ENCODE measurements around the gene BABAM2. TPM values are rescaled to one million over a fixed set of nuclear protein-coding genes. Genes with fewer than 3 reads are reported as not detected.

The BABAM2 gene
- total and polyA plus RNA-seq, 10 of the 15 experiments (the other 5 are each of a cell fraction or from before 2014, with no cell fraction given): 30.7 to 59.9 (median 44.5) TPM

DNA sequence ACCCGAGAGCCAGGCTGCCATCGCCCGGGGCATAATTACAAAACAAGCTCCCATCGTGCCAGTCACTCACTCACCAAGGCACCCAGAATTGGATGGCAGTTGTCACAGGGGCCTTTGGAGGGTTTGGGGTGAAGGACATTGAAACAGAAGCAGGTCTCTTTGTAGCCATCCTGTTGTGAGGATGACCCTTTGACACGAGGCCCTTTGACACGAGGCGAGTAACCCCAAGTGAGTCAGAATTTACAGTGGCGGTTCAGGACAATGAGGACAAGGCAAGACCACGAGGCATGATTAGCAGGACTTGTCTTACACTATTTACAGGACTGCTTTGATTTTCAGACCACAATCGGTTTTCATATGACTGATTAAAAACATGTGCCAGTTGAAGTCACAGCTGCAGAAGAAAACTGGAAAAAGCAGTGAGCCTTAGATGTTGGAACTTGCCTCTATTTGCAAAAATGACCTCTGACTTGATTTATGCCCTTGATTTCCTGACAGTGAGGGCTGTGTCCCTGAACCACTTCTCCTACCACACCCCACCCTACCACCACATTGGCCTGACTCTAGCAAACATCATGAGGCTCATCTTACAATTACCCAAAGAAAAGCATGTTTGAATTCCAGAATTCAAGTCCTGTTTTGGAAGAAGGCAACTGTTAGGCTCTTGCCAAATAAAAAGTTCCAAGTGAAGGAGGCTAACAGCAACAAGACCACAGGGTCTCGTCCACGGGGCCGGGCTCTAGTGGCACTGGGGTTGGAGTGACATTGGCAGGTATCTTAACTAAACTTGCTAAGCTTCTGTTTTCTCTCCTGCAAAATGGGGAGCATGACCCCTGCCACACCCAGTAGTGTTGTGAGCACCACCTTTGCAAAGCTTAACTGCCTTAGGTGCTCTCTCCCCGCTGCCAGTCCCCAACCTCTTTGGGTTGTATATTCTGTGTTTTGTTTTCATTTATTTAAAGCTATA is 437.7 kb downstream of the BABAM2 start:
- no peak for FAIRE-seq
- ChIA-PET POLR2A (no interaction called here), RAD21 (ENCODE audit: unreplicated experiment) (no interaction called here), SMC1A (ENCODE audit: uncharacterized antibody, unreplicated experiment) (no interaction called here), CTCF (interaction anchor here (0.7 kb wide), 1 partner anchor 74 kb away, joined by 3 read pairs; no protein-coding TSS in a partner anchor)
- Histone ChIP-seq H2AFZ (ENCODE audit: control insufficient read depth, low read depth, low read length) (no peak overlapping the region), H4K20me1 (ENCODE audit: control insufficient read depth, insufficient read depth) (no peaks in the 10 kb centered on the region), H3K27me3 (replicated peaks in 1 of 2; ENCODE audit: control insufficient read depth in 2 of 2, insufficient read depth in 2 of 2, low read length in 1 of 2) (no peaks in the 10 kb centered on the region), H3K79me2 (ENCODE audit: control insufficient read depth, insufficient read depth, low read length) (no peaks in the 10 kb centered on the region), H3K9ac (ENCODE audit: control insufficient read depth, insufficient read depth, low read length) (no peak overlapping the region), H3K36me3 (ENCODE audit: control insufficient read depth in 2 of 2, insufficient read depth in 2 of 2, low read length in 1 of 2) (no peaks in the 10 kb centered on the region), H3K4me1 (ENCODE audit: control insufficient read depth, insufficient read depth, low read length) (peaks cover 13% of the 10 kb centered on the region), H3K27ac (ENCODE audit: control insufficient read depth, insufficient read depth) (no peak overlapping the region), H3K4me3 (no peak overlapping the region), H3K4me2 (ENCODE audit: control insufficient read depth, insufficient read depth) (no peak overlapping the region), H3K9me3 (replicated peaks; ENCODE audit: control insufficient read depth, insufficient read depth, low read length) (no peaks in the 10 kb centered on the region)
- peak; percentile 28 for ATAC-seq
- intact Hi-C loops (cut with micrococcal nuclease; ENCODE audit: unreplicated experiment) (no loop called here), in situ Hi-C loops (cut with MboI) (no loop called here)
- no TSS peak for BruUV-seq (replicated peaks)
- DNase-seq (ENCODE audit: low read depth, low spot score): no peak
- WGBS (ENCODE audit: insufficient coverage, insufficient replicate concordance, low lambda C conversion rate, missing lambda C conversion rate): 63% methylated on average over 14 of the region's 14 CpGs
- TF ChIP-seq SPI1 (IDR thresholded peaks at IDR 0.05; ENCODE audit: borderline replicate concordance, insufficient read depth, low read depth, low read length): no peak
- TF ChIP-seq IKZF2 (IDR thresholded peaks at IDR 0.05): 0 out of 4 replicates have a peak, but pooled peaks of 1 of the 2 experiments have one; percentile 13
- no peak for TF ChIP-seq NR2C2 (IDR thresholded peaks at IDR 0.05; ENCODE audit: borderline replicate concordance, control insufficient read depth, insufficient read length, low read depth)
- no peak for TF ChIP-seq ESRRA (IDR thresholded peaks at IDR 0.05; ENCODE audit: low read length)
- TF ChIP-seq FOXM1 (IDR thresholded peaks at IDR 0.05; ENCODE audit: low read depth, low read length): no peak
- TF ChIP-seq, protein P1, sequence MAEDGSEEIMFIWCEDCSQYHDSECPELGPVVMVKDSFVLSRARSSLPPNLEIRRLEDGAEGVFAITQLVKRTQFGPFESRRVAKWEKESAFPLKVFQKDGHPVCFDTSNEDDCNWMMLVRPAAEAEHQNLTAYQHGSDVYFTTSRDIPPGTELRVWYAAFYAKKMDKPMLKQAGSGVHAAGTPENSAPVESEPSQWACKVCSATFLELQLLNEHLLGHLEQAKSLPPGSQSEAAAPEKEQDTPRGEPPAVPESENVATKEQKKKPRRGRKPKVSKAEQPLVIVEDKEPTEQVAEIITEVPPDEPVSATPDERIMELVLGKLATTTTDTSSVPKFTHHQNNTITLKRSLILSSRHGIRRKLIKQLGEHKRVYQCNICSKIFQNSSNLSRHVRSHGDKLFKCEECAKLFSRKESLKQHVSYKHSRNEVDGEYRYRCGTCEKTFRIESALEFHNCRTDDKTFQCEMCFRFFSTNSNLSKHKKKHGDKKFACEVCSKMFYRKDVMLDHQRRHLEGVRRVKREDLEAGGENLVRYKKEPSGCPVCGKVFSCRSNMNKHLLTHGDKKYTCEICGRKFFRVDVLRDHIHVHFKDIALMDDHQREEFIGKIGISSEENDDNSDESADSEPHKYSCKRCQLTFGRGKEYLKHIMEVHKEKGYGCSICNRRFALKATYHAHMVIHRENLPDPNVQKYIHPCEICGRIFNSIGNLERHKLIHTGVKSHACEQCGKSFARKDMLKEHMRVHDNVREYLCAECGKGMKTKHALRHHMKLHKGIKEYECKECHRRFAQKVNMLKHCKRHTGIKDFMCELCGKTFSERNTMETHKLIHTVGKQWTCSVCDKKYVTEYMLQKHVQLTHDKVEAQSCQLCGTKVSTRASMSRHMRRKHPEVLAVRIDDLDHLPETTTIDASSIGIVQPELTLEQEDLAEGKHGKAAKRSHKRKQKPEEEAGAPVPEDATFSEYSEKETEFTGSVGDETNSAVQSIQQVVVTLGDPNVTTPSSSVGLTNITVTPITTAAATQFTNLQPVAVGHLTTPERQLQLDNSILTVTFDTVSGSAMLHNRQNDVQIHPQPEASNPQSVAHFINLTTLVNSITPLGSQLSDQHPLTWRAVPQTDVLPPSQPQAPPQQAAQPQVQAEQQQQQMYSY (CRISPR knock-in tag; IDR thresholded peaks at IDR 0.05): no peak
- no peak for TF ChIP-seq IRF4 (IDR thresholded peaks at IDR 0.05; ENCODE audit: low read depth, low read length)
- TF ChIP-seq, protein P2, sequence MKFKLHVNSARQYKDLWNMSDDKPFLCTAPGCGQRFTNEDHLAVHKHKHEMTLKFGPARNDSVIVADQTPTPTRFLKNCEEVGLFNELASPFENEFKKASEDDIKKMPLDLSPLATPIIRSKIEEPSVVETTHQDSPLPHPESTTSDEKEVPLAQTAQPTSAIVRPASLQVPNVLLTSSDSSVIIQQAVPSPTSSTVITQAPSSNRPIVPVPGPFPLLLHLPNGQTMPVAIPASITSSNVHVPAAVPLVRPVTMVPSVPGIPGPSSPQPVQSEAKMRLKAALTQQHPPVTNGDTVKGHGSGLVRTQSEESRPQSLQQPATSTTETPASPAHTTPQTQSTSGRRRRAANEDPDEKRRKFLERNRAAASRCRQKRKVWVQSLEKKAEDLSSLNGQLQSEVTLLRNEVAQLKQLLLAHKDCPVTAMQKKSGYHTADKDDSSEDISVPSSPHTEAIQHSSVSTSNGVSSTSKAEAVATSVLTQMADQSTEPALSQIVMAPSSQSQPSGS (IDR thresholded peaks at IDR 0.05; ENCODE audit: low read length): no peak
- peak; percentile 87 for TF ChIP-seq NR2F1 (conservative IDR thresholded peaks at IDR 0.05)
- peak; percentile 44; the same call in 1 of the 2 replicates for TF ChIP-seq JUNB (IDR thresholded peaks at IDR 0.05)
- no peak for TF ChIP-seq HDAC6 (IDR thresholded peaks at IDR 0.05; ENCODE audit: unreplicated experiment)
- TF ChIP-seq PAX5 (IDR thresholded peaks at IDR 0.05; ENCODE audit: borderline replicate concordance, low read depth, low read length): no peak
- TF ChIP-seq POLR2AphosphoS2 (IDR thresholded peaks at IDR 0.05; ENCODE audit: low read depth, low read length): no peak
- no peak for TF ChIP-seq RELA (IDR thresholded peaks at IDR 0.05; ENCODE audit: borderline replicate concordance, partially characterized antibody)
- TF ChIP-seq, protein P3, sequence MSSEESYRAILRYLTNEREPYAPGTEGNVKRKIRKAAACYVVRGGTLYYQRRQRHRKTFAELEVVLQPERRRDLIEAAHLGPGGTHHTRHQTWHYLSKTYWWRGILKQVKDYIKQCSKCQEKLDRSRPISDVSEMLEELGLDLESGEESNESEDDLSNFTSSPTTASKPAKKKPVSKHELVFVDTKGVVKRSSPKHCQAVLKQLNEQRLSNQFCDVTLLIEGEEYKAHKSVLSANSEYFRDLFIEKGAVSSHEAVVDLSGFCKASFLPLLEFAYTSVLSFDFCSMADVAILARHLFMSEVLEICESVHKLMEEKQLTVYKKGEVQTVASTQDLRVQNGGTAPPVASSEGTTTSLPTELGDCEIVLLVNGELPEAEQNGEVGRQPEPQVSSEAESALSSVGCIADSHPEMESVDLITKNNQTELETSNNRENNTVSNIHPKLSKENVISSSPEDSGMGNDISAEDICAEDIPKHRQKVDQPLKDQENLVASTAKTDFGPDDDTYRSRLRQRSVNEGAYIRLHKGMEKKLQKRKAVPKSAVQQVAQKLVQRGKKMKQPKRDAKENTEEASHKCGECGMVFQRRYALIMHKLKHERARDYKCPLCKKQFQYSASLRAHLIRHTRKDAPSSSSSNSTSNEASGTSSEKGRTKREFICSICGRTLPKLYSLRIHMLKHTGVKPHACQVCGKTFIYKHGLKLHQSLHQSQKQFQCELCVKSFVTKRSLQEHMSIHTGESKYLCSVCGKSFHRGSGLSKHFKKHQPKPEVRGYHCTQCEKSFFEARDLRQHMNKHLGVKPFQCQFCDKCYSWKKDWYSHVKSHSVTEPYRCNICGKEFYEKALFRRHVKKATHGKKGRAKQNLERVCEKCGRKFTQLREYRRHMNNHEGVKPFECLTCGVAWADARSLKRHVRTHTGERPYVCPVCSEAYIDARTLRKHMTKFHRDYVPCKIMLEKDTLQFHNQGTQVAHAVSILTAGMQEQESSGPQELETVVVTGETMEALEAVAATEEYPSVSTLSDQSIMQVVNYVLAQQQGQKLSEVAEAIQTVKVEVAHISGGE (CRISPR knock-in tag; IDR thresholded peaks at IDR 0.05): no peak
